Skeletal muscle tissue (tissue), 5 donors: ENCODE data around the gene MDM4. TPM values are rescaled to one million over a fixed set of nuclear protein-coding genes. Genes with fewer than 3 reads are reported as not detected.
A peak's percentile ranks its signal among the peaks of the same experiment; 100 is the strongest.

ENCODE experiments used
- H3K27ac ChIP-seq: one replicate; pipeline ENCODE4 v1.7.0; 2013; ENCODE audit warnings: mild to moderate bottlenecking, low read depth, low read length, inconsistent platforms
- H3K27me3 ChIP-seq, 3 donors: one replicate each; pipeline ENCODE4 v1.7.0; 2013; ENCODE audit warnings: low read length in 3 of 3; ENCODE audit not compliant: control insufficient read depth in 3 of 3, insufficient read depth in 3 of 3
- H3K36me3 ChIP-seq, 3 donors: one replicate each; pipeline ENCODE4 v1.7.0; 2013; ENCODE audit warnings: low read length in 3 of 3; ENCODE audit not compliant: control insufficient read depth in 3 of 3, insufficient read depth in 3 of 3
- H3K4me1 ChIP-seq, 3 donors: one replicate each; pipeline ENCODE4 v1.7.0; 2013; ENCODE audit warnings: low read length in 3 of 3, mild to moderate bottlenecking in 3 of 3; ENCODE audit not compliant: control insufficient read depth in 3 of 3, insufficient read depth in 3 of 3
- H3K4me3 ChIP-seq, 3 donors: one replicate each; pipeline ENCODE4 v1.7.0; 2013; ENCODE audit warnings: low read length in 3 of 3
- H3K9ac ChIP-seq, 3 donors: one replicate each; pipeline ENCODE4 v1.7.0; 2013; ENCODE audit warnings: low read length in 3 of 3, mild to moderate bottlenecking in 3 of 3, moderate library complexity in 2 of 3, low read depth in 1 of 3
- H3K9me3 ChIP-seq, 3 donors: one replicate each; pipeline ENCODE4 v1.7.0; 2013; ENCODE audit warnings: low read length in 3 of 3; ENCODE audit not compliant: control insufficient read depth in 3 of 3
- small RNA-seq: library from RNA; depleted of rRNA; stranded (forward); fragments of <200 nt; gene quantifications from one replicate; pipeline ENCODE3, GENCODE V24; 2014
- total RNA-seq: library from RNA; depleted of rRNA; stranded (reverse); fragments of >200 nt; gene quantifications from one replicate; pipeline ENCODE4 v1.2.3, GENCODE V29; 2014
- donor health status: Osteomylitis.

MDM4 gene
- total RNA-seq, 1 donor from 2014 or later: 56.9 TPM

DNA sequence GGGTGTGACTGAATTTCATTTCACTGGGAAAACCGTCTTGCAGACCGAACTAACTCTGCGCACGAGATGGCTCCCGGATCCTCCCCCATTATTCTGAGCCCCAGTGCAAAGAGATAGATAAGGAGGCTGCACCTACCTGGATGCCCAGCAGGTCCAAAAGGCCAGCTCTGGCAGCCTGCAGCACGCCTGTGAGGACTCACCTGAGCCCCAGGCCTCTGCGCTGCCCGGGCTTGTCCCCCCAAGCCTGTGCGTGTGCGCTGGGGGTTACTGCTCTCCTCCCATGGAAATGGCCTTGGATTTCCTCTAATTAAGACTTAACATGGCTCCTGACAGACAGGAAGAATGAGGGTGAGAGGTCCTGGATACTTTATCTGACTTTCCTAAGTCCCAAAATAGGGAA, 83.4 kb downstream of the MDM4 start:
- peaks cover 0 to 4% (median 2%) of the 10 kb centered on the region in 3 donors for H3K27me3 ChIP-seq
- H3K9ac ChIP-seq: no peak overlapping the region

DNA sequence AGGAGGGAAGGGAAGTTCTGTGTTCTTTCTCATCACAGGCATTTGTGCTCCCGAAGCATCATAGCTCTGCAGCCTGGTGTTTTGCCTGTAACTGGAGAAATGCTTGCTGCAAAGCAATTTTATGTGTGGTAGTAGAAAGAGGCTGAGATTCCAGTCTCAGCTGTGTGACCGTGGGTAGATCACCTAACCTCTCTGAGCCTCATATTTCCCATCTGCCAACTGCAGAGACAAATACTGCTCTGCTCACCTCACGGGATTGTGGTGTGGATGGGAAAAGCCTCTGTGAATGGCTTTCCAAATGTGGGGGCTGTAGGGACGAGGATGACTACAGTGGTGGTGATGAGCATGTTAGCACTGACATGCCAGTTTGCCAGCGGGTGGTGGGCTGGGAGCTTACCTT, 84.0 kb downstream of the MDM4 start:
- peaks cover 0 to 4% (median 2%) of the 10 kb centered on the region in 3 donors for H3K27me3 ChIP-seq
- no peaks in the 10 kb centered on the region for H3K9me3 ChIP-seq
- no peaks in the 10 kb centered on the region for H3K4me1 ChIP-seq

More for the DNA sequence above, 83.4 kb downstream of the MDM4 start:
- H3K9me3 ChIP-seq: no peaks in the 10 kb centered on the region
- peaks cover 0 to 2% (median 0%) of the 10 kb centered on the region in 3 donors for H3K36me3 ChIP-seq
- H3K4me3 ChIP-seq: no peak overlapping the region
- no peak overlapping the region for H3K27ac ChIP-seq
- H3K4me1 ChIP-seq: no peaks in the 10 kb centered on the region

DNA sequence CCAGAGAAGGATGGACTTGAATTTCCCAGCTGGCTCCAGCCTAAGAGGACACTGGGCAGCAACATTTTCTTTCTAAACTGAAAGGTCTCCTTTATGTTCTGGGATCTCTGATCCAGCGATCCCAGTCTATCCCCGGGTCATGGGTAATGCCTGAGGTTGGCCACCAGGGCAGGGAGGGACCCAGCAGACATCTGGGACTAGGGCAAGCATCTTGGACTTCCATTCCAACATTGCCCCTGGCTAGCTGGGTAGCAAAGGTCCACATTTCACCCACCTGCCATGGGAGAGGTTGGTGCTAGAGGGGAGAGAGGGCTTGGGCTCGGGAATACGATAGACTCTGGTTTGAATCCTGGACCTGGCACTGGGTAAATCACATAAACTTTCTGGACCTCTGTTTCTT, 84.8 kb downstream of the MDM4 start:
- Histone ChIP-seq H3K9ac (no peak overlapping the region), H3K4me3 (no peak overlapping the region), H3K9me3 (no peaks in the 10 kb centered on the region), H3K4me1 (no peaks in the 10 kb centered on the region), H3K36me3 (peaks cover 0 to 2% (median 0%) of the 10 kb centered on the region in 3 donors), H3K27me3 (peaks cover 0 to 12% (median 3%) of the 10 kb centered on the region in 3 donors), H3K27ac (no peak overlapping the region)

More for the DNA sequence above, 84.0 kb downstream of the MDM4 start:
- Histone ChIP-seq H3K36me3 (peaks cover 0 to 2% (median 0%) of the 10 kb centered on the region in 3 donors), H3K4me3 (no peak overlapping the region), H3K27ac (no peak overlapping the region), H3K9ac (no peak overlapping the region)

DNA sequence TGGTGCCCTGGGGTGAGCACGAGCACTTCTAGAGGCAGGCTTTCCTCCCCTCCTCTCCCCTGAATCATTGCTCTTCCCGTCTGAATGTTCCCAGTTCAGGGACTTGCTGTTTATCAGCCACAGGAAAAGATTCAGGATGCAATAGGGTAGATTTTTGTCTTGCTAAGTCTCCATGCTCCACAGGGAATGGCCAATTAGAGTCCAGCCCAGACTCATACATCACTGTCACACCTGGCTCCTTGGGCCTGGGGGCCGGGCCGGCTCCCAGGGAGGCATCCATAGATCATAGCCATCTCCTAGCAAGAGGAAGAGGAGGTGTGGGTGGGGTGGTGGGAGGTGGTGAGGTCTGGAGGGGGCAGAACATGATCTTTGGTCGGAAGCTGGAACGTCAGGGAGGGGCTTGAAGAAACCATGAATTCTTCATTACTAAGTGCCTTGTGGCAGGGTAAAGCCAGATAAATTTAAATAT, 85.9 kb downstream of the MDM4 start:
- Histone ChIP-seq H3K27ac (no peak overlapping the region), H3K36me3 (peaks cover 0 to 2% (median 0%) of the 10 kb centered on the region in 3 donors), H3K27me3 (peaks cover 0 to 13% (median 4%) of the 10 kb centered on the region in 3 donors), H3K9me3 (no peaks in the 10 kb centered on the region), H3K4me3 (no peak overlapping the region), H3K9ac (no peak overlapping the region), H3K4me1 (no peaks in the 10 kb centered on the region)

DNA sequence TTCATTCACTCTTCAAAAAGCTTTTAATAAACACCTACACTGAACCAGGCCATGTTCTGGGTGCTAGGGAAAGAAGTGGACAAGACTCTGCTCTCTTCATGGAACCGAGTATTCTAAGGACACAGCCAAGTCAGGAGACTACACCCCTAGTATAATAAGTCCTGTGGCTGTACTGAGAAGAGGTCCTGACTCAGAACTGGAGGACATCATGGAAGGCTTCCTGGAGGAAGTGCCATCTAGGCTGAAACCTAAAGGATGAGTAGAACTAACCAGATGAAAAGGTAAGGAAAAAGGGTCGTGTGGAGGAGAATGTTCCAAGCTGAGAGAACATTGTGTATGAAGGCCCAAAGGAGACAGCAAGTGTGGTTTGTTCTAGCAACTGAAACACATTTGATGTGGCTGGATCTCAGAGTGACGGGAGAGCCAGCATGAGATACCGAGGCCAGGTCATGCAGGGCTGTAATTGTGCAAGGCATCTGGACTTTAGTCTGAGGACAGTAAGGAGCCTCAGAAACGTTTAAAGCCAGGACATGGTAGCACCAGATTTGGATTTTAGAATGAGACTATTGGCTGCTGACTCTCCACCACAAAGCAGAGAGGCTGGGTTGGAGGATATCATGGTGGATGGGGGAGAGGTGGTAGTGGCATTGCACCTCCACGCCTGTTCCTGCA, 86.8 kb downstream of the MDM4 start:
- no peaks in the 10 kb centered on the region for H3K36me3 ChIP-seq
- no peaks in the 10 kb centered on the region for H3K9me3 ChIP-seq
- H3K9ac ChIP-seq: no peak overlapping the region
- H3K4me3 ChIP-seq: no peak overlapping the region
- H3K4me1 ChIP-seq: no peaks in the 10 kb centered on the region
- no peak overlapping the region for H3K27ac ChIP-seq
- H3K27me3 ChIP-seq: peaks cover 0 to 18% (median 4%) of the 10 kb centered on the region in 3 donors

DNA sequence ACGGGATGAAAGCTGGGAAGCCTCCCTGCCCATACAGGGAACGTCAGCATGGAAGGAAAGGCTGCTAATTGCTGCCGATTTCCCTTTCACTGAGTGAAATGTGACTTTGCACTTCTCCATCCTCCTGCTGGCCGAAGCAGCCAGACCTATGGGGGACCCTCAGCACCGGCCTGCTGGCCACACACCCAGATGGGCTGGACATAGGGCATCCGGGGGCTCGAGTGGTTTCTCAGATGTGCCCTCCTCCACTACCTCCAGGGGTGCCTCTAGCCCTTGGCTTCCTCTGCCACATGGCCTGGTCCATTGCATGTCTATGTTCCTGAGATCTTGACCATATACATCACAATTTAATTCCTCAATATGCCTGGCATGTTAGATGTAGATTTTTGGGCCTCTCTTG, 89.6 kb downstream of the MDM4 start:
- no peaks in the 10 kb centered on the region for H3K9me3 ChIP-seq
- H3K27ac ChIP-seq: no peak overlapping the region
- H3K9ac ChIP-seq: no peak overlapping the region
- H3K27me3 ChIP-seq: peaks cover 0 to 23% (median 4%) of the 10 kb centered on the region in 3 donors
- H3K36me3 ChIP-seq: no peaks in the 10 kb centered on the region
- no peak overlapping the region for H3K4me3 ChIP-seq
- peaks cover 0 to 6% (median 5%) of the 10 kb centered on the region in 3 donors for H3K4me1 ChIP-seq

Small RNAs within 50 kb of the gene (small RNA-seq; reads per million reads assigned to genes)
- gene RNA5SP74: 41.3 reads per million, percentile 95 among the genes with 10 or more reads in this experiment

Other genes starting within 250 kb of the MDM4 start
- gene PLEKHA6, start 156.5 kb upstream of the MDM4 start, total RNA-seq: 1.0 TPM
- 30.3 TPM for gene PPP1R15B, start 104.6 kb upstream of the MDM4 start, total RNA-seq
- 31.8 TPM for gene PIK3C2B, start 21.6 kb upstream of the MDM4 start, total RNA-seq
- gene LRRN2, start 169.3 kb downstream of the MDM4 start, total RNA-seq: 2.1 TPM